ENCODE data around the gene FXYD4.
"Not testable (repeated sequence)": the region's sequence is repeated elsewhere in the genome, so short reads cannot be mapped to it uniquely, and the experiment has no call there.

FXYD4 gene

GRCh38 chr10:43377424-43377883 lies 6.0 kb downstream of the FXYD4 start:
- ATAC-seq = no peak
- no peak for DNase-seq
- Mint-ChIP-seq H3K4me3 (no peak overlapping the region), H3K27ac (peak overlapping the region; percentile 81 to 85), H3K9me3 (no peaks in the 10 kb centered on the region), H3K27me3 (no peaks in the 10 kb centered on the region), H3K4me1 (peaks cover 35% of the 10 kb centered on the region)

GRCh38 chr10:43380610-43381222 lies 9.3 kb downstream of the FXYD4 start:
- Mint-ChIP-seq H3K9me3 (no peaks in the 10 kb centered on the region), H3K4me1 (peaks cover 33% of the 10 kb centered on the region), H3K27me3 (no peaks in the 10 kb centered on the region), H3K27ac (peak overlapping the region; percentile 92 to 97), H3K4me3 (peak overlapping the region in 1 of 2 donors; percentile 19)
- ATAC-seq (peak; percentile 93), DNase-seq (peak; percentile 36 to 62)

- H3K27ac Mint-ChIP-seq = no peak overlapping the region
- no peak overlapping the region for H3K4me3 Mint-ChIP-seq
- peaks cover 42% of the 10 kb centered on the region for H3K4me1 Mint-ChIP-seq
- no peaks in the 10 kb centered on the region for H3K27me3 Mint-ChIP-seq
- ATAC-seq (no peak), DNase-seq (no peak)
- no peaks in the 10 kb centered on the region for H3K9me3 Mint-ChIP-seq
Observed at GRCh38 chr10:43383204-43383971, 12.0 kb downstream of the FXYD4 start.

GRCh38 chr10:43384252-43385221 lies 13.1 kb downstream of the FXYD4 start:
- no peak overlapping the region for H3K4me3 Mint-ChIP-seq
- ATAC-seq (peak; percentile 17), DNase-seq (no peak)
- H3K27me3 Mint-ChIP-seq = no peaks in the 10 kb centered on the region
- no peaks in the 10 kb centered on the region for H3K9me3 Mint-ChIP-seq
- peaks cover 52% of the 10 kb centered on the region for H3K4me1 Mint-ChIP-seq
- peak overlapping the region; percentile 40 to 65 for H3K27ac Mint-ChIP-seq

- Mint-ChIP-seq H3K4me3 (no peak overlapping the region), H3K27ac (no peak overlapping the region), H3K9me3 (no peaks in the 10 kb centered on the region), H3K27me3 (no peaks in the 10 kb centered on the region), H3K4me1 (peaks cover 59% of the 10 kb centered on the region)
- DNase-seq (no peak), ATAC-seq (no peak)
Observed at GRCh38 chr10:43385412-43386004, 14.1 kb downstream of the FXYD4 start.

- DNase-seq = no peak
- Mint-ChIP-seq H3K9me3 (no peaks in the 10 kb centered on the region), H3K27ac (peak overlapping the region; percentile 78 to 88), H3K4me1 (peaks cover 60% of the 10 kb centered on the region), H3K27me3 (no peaks in the 10 kb centered on the region), H3K4me3 (no peak overlapping the region)
- ATAC-seq = no peak
Observed at GRCh38 chr10:43386549-43386948, 15.1 kb downstream of the FXYD4 start.

GRCh38 chr10:43386981-43387677 lies 15.7 kb downstream of the FXYD4 start:
- Mint-ChIP-seq H3K27me3 (no peaks in the 10 kb centered on the region), H3K4me3 (no peak overlapping the region), H3K27ac (peak overlapping the region; percentile 77 to 93), H3K4me1 (peaks cover 65% of the 10 kb centered on the region), H3K9me3 (no peaks in the 10 kb centered on the region)
- ATAC-seq (no peak), DNase-seq (no peak)

GRCh38 chr10:43387678-43388032 lies 16.2 kb downstream of the FXYD4 start:
- Mint-ChIP-seq H3K27ac (peak overlapping the region in 1 of 2 donors; percentile 93), H3K4me1 (peaks cover 71% of the 10 kb centered on the region), H3K27me3 (no peaks in the 10 kb centered on the region), H3K9me3 (no peaks in the 10 kb centered on the region), H3K4me3 (no peak overlapping the region)
- no peak for DNase-seq
- no peak for ATAC-seq

- Mint-ChIP-seq H3K9me3 (no peaks in the 10 kb centered on the region), H3K4me3 (no peak overlapping the region), H3K27ac (peak overlapping the region; percentile 46 to 81), H3K27me3 (no peaks in the 10 kb centered on the region), H3K4me1 (peaks cover 81% of the 10 kb centered on the region)
- ATAC-seq (no peak), DNase-seq (no peak)
Observed at GRCh38 chr10:43389867-43390266, 18.4 kb downstream of the FXYD4 start.

GRCh38 chr10:43390333-43390732 lies 18.9 kb downstream of the FXYD4 start:
- Mint-ChIP-seq H3K4me1 (peaks cover 84% of the 10 kb centered on the region), H3K27ac (peak overlapping the region; percentile 46 to 60), H3K9me3 (no peaks in the 10 kb centered on the region), H3K27me3 (no peaks in the 10 kb centered on the region), H3K4me3 (no peak overlapping the region)
- DNase-seq = no peak
- ATAC-seq = no peak

- Mint-ChIP-seq H3K4me3 (no peak overlapping the region), H3K27me3 (no peaks in the 10 kb centered on the region), H3K9me3 (no peaks in the 10 kb centered on the region), H3K27ac (peak overlapping the region; percentile 46 to 60), H3K4me1 (peaks cover 87% of the 10 kb centered on the region)
- DNase-seq = no peak
- ATAC-seq = peak; percentile 57
Observed at GRCh38 chr10:43390759-43391158, 19.3 kb downstream of the FXYD4 start.

- ATAC-seq (no peak), DNase-seq (no peak)
- Mint-ChIP-seq H3K4me3 (no peak overlapping the region), H3K27me3 (no peaks in the 10 kb centered on the region), H3K9me3 (no peaks in the 10 kb centered on the region), H3K27ac (peak overlapping the region; percentile 66 to 78), H3K4me1 (peaks cover 92% of the 10 kb centered on the region)
Observed at GRCh38 chr10:43391496-43391895, 20.1 kb downstream of the FXYD4 start.

DNA sequence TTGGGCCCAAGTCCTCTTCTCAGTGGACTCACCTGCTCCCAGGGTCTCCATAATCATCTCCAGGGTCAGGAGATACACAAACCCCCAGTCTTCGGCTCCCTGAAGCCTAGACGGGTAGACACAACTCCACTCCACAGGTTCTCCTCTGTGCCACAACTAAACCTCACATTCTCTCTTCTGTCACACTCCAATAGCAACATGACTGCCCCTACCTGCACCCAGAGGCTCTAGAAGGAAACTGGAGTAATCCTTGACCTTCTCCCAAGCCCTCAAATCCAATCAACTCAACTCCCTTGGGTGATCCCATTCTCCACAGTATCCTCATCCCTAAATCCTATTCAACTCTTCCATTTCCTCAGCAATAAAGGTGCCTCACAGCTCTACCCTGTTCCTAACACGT lies 21.3 kb downstream of the FXYD4 start:
- Mint-ChIP-seq H3K27ac (peak overlapping the region; percentile 12 to 66), H3K27me3 (no peaks in the 10 kb centered on the region)
- no peak for ATAC-seq

DNA sequence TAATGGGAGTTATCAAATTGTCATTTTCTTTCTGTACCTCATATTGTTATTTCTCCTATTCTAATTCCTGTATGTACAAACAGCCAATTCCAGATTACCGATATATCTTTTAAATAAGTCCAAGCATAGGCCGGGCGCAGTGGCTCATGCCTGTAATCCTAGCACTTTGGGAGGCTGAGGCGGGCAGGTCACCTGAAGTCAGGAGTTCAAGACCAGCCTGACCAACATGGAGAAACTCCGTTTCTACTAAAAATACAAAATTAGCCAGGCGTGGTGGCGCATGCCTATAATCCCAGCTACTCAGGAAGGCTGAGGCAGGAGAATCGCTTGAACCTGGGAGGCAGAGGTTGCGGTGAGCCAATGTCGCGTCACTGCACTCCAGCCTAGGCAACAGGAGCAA lies 21.8 kb downstream of the FXYD4 start:
- peaks cover 82% of the 10 kb centered on the region for H3K4me1 Mint-ChIP-seq
- not testable (repeated sequence) for H3K4me3 Mint-ChIP-seq, H3K27me3 Mint-ChIP-seq, DNase-seq, H3K9me3 Mint-ChIP-seq, ATAC-seq
- peak overlapping the region in 1 of 2 donors; percentile 66 for H3K27ac Mint-ChIP-seq

More for the DNA sequence above, 21.3 kb downstream of the FXYD4 start:
- DNase-seq = no peak
- Mint-ChIP-seq H3K4me1 (peaks cover 81% of the 10 kb centered on the region), H3K4me3 (peak overlapping the region in 1 of 2 donors; percentile 3), H3K9me3 (no peaks in the 10 kb centered on the region)
